ENCODE data around the gene DPCD. TPM values are rescaled to one million over a fixed set of nuclear protein-coding genes. Genes with fewer than 3 reads are reported as not detected.

Gene DPCD
- total RNA-seq, 2 experiments from 2014 or later = 0.31 to 0.96 TPM

GRCh38 chr10:101573885-101574753, 14.0 kb upstream of the DPCD start:
- no peak for DNase-seq
- Histone ChIP-seq H3K4me1 (ENCODE audit: insufficient read depth, low read length) (peaks cover 19% of the 10 kb centered on the region), H3K36me3 (ENCODE audit: insufficient read depth, low read length) (peaks cover 25% of the 10 kb centered on the region), H3K9me3 (ENCODE audit: control insufficient read depth in 1 of 2, insufficient read depth in 1 of 2, low read length in 2 of 2) (peaks cover 0 to 12% of the 10 kb centered on the region in 2 experiments), H3K27me3 (ENCODE audit: control insufficient read depth in 1 of 2, insufficient read depth in 2 of 2, low read length in 2 of 2) (peaks cover 10% of the 10 kb centered on the region in 2 experiments), H3K27ac (ENCODE audit: low read depth in 1 of 2, low read length in 2 of 2) (no peak overlapping the region), H3K4me3 (ENCODE audit: low read length) (no peak overlapping the region)
- no peak overlapping the region for H3K4me3 Mint-ChIP-seq
- H3K9me3 Mint-ChIP-seq = no peaks in the 10 kb centered on the region
- no peak for TF ChIP-seq CTCF (IDR thresholded peaks at IDR 0.05)
- intact Hi-C loops (cut with DNase I, micrococcal nuclease) = no loop called here
- peaks cover 15% of the 10 kb centered on the region for H3K36me3 Mint-ChIP-seq (ENCODE audit: low read depth)
- no peak for ATAC-seq (ENCODE audit: poor library complexity)
- H3K27ac Mint-ChIP-seq = no peak overlapping the region
- ChIA-PET POLR2A (no interaction called here), CTCF (no interaction called here)
- H3K27me3 Mint-ChIP-seq = peaks cover 8% of the 10 kb centered on the region
- H3K4me1 Mint-ChIP-seq (ENCODE audit: low read depth) = no peaks in the 10 kb centered on the region

- DNase-seq (no peak), ATAC-seq (ENCODE audit: poor library complexity) (no peak)
- Histone ChIP-seq H3K27me3 (ENCODE audit: control insufficient read depth in 1 of 2, insufficient read depth in 2 of 2, low read length in 2 of 2) (peaks cover 0 to under 1% of the 10 kb centered on the region in 2 experiments), H3K4me3 (ENCODE audit: low read length) (no peak overlapping the region), H3K36me3 (ENCODE audit: insufficient read depth, low read length) (peaks cover 35% of the 10 kb centered on the region), H3K27ac (ENCODE audit: low read depth in 1 of 2, low read length in 2 of 2) (no peak overlapping the region), H3K4me1 (ENCODE audit: insufficient read depth, low read length) (peaks cover 9% of the 10 kb centered on the region), H3K9me3 (ENCODE audit: control insufficient read depth in 1 of 2, insufficient read depth in 1 of 2, low read length in 2 of 2) (peaks cover 0 to 8% of the 10 kb centered on the region in 2 experiments)
- Mint-ChIP-seq H3K4me3 (no peak overlapping the region), H3K27me3 (no peaks in the 10 kb centered on the region), H3K36me3 (ENCODE audit: low read depth) (peaks cover 21% of the 10 kb centered on the region), H3K27ac (no peak overlapping the region), H3K4me1 (ENCODE audit: low read depth) (no peaks in the 10 kb centered on the region), H3K9me3 (no peaks in the 10 kb centered on the region)
- intact Hi-C loops (cut with DNase I, micrococcal nuclease) = no loop called here
- no peak for TF ChIP-seq CTCF (IDR thresholded peaks at IDR 0.05)
- POLR2A ChIA-PET = no interaction called here
- CTCF ChIA-PET = no interaction called here
Measured at GRCh38 chr10:101575091-101575490, 13.0 kb upstream of the DPCD start.

DNA sequence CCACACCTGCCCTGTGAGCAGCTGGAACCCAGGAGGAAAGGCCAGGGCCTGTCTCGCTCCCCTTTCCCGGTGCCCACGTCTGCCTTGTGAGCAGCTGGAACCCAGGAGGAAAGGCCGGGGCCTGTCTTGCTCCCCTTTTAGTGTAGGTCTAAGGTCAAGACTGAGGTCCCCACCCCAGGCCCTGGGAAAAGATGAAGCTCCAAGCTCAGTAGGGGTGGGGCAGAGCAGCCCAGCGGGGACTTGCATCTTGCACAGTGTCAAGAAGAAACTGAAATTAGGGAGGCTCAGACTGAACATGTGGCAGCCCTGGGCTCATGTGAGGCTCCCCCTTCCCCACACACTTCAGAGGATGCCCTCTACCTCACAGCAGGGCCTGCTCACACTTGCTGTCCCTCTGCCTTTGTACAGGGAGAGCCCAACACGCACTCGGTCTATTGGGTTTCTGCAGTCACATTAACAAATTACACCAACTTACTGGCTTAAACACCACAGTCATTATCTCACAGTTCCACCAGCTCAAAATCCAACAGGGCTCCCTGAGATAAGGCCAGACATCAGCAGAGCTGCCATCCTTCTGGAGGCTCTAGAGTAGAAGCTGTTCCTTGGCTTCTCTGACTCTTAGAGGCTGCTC, 12.4 kb upstream of the DPCD start:
- TF ChIP-seq CTCF (IDR thresholded peaks at IDR 0.05) = no peak
- no peak overlapping the region for H3K27ac Mint-ChIP-seq
- no peaks in the 10 kb centered on the region for H3K27me3 Mint-ChIP-seq

More for the DNA sequence above, 12.4 kb upstream of the DPCD start:
- Histone ChIP-seq H3K9me3 (ENCODE audit: control insufficient read depth in 1 of 2, insufficient read depth in 1 of 2, low read length in 2 of 2) (peaks cover 0 to 8% of the 10 kb centered on the region in 2 experiments), H3K4me3 (ENCODE audit: low read length) (no peak overlapping the region), H3K27me3 (ENCODE audit: control insufficient read depth in 1 of 2, insufficient read depth in 2 of 2, low read length in 2 of 2) (no peaks in the 10 kb centered on the region), H3K4me1 (ENCODE audit: insufficient read depth, low read length) (peaks cover 3% of the 10 kb centered on the region), H3K27ac (ENCODE audit: low read depth in 1 of 2, low read length in 2 of 2) (no peak overlapping the region), H3K36me3 (ENCODE audit: insufficient read depth, low read length) (peaks cover 39% of the 10 kb centered on the region)
- ATAC-seq (ENCODE audit: poor library complexity) (no peak), DNase-seq (no peak)
- intact Hi-C loops (cut with DNase I, micrococcal nuclease) = no loop called here
- CTCF ChIA-PET = interaction anchor here (2.0 kb wide), 1 partner anchor 433 kb away, joined by 7 read pairs; no protein-coding TSS in a partner anchor
- Mint-ChIP-seq H3K4me1 (ENCODE audit: low read depth) (no peaks in the 10 kb centered on the region), H3K4me3 (no peak overlapping the region), H3K36me3 (ENCODE audit: low read depth) (peaks cover 23% of the 10 kb centered on the region), H3K9me3 (no peaks in the 10 kb centered on the region)
- POLR2A ChIA-PET = no interaction called here

Data from CD4-positive, alpha-beta T cell (primary cell).